ENCODE results near the gene LRRC7.

The LRRC7 gene

GRCh38 chr1:70025052-70025451, 457.3 kb downstream of the LRRC7 start:
- TF ChIP-seq EP300 (IDR thresholded peaks at IDR 0.05; ENCODE audit: borderline replicate concordance) = no peak
- TF ChIP-seq REST (IDR thresholded peaks at IDR 0.05; ENCODE audit: low read depth) = no peak
- TF ChIP-seq CEBPB (IDR thresholded peaks at IDR 0.05) = no peak
- no peak for TF ChIP-seq CREB1 (IDR thresholded peaks at IDR 0.05; ENCODE audit: low read depth)
- TF ChIP-seq ZBTB7A (IDR thresholded peaks at IDR 0.05; ENCODE audit: low read depth) = no peak
- no peak for TF ChIP-seq TEAD4 (IDR thresholded peaks at IDR 0.05)
- no peak for TF ChIP-seq YY1 (IDR thresholded peaks at IDR 0.05; ENCODE audit: low read depth)
- TF ChIP-seq NFIC (IDR thresholded peaks at IDR 0.05) = no peak
- no peak for TF ChIP-seq TAF1 (IDR thresholded peaks at IDR 0.05; ENCODE audit: low read depth)
- no peak for TF ChIP-seq USF1 (IDR thresholded peaks at IDR 0.05)
- no peak for TF ChIP-seq EGR1 (IDR thresholded peaks at IDR 0.05)
- TF ChIP-seq TCF12 (IDR thresholded peaks at IDR 0.05; ENCODE audit: low read depth) = no peak
- TF ChIP-seq MAX (IDR thresholded peaks at IDR 0.05) = no peak
- TF ChIP-seq RAD21 (IDR thresholded peaks at IDR 0.05; ENCODE audit: low read depth) = no peak
- TF ChIP-seq FOXM1 (IDR thresholded peaks at IDR 0.05; ENCODE audit: borderline replicate concordance, low read depth) = no peak

GRCh38 chr1:70025846-70026245, 458.1 kb downstream of the LRRC7 start:
- no peak for TF ChIP-seq CREB1 (IDR thresholded peaks at IDR 0.05; ENCODE audit: low read depth)
- no peak for TF ChIP-seq RAD21 (IDR thresholded peaks at IDR 0.05; ENCODE audit: low read depth)
- no peak for TF ChIP-seq CEBPB (IDR thresholded peaks at IDR 0.05)
- TF ChIP-seq TCF12 (IDR thresholded peaks at IDR 0.05; ENCODE audit: low read depth) = no peak
- TF ChIP-seq MAX (IDR thresholded peaks at IDR 0.05) = no peak
- TF ChIP-seq REST (IDR thresholded peaks at IDR 0.05; ENCODE audit: low read depth) = no peak
- no peak for TF ChIP-seq FOXM1 (IDR thresholded peaks at IDR 0.05; ENCODE audit: borderline replicate concordance, low read depth)
- TF ChIP-seq TEAD4 (IDR thresholded peaks at IDR 0.05) = no peak
- no peak for TF ChIP-seq EGR1 (IDR thresholded peaks at IDR 0.05)
- TF ChIP-seq TAF1 (IDR thresholded peaks at IDR 0.05; ENCODE audit: low read depth) = no peak
- TF ChIP-seq YY1 (IDR thresholded peaks at IDR 0.05; ENCODE audit: low read depth) = no peak
- no peak for TF ChIP-seq NFIC (IDR thresholded peaks at IDR 0.05)

GRCh38 chr1:70033266-70033873, 465.6 kb downstream of the LRRC7 start:
- TF ChIP-seq USF1 (IDR thresholded peaks at IDR 0.05) (no peak), TCF12 (IDR thresholded peaks at IDR 0.05; ENCODE audit: low read depth) (no peak), CREB1 (IDR thresholded peaks at IDR 0.05; ENCODE audit: low read depth) (no peak), EP300 (IDR thresholded peaks at IDR 0.05; ENCODE audit: borderline replicate concordance) (no peak), MAX (IDR thresholded peaks at IDR 0.05) (no peak), EGR1 (IDR thresholded peaks at IDR 0.05) (no peak), TAF1 (IDR thresholded peaks at IDR 0.05; ENCODE audit: low read depth) (no peak)

GRCh38 chr1:70033936-70034335, 466.2 kb downstream of the LRRC7 start:
- TF ChIP-seq FOXM1 (IDR thresholded peaks at IDR 0.05; ENCODE audit: borderline replicate concordance, low read depth) (no peak), EP300 (IDR thresholded peaks at IDR 0.05; ENCODE audit: borderline replicate concordance) (no peak), MAX (IDR thresholded peaks at IDR 0.05) (no peak), EGR1 (IDR thresholded peaks at IDR 0.05) (no peak), TCF12 (IDR thresholded peaks at IDR 0.05; ENCODE audit: low read depth) (no peak), CEBPB (IDR thresholded peaks at IDR 0.05) (no peak), CREB1 (IDR thresholded peaks at IDR 0.05; ENCODE audit: low read depth) (no peak), TEAD4 (IDR thresholded peaks at IDR 0.05) (no peak), YY1 (IDR thresholded peaks at IDR 0.05; ENCODE audit: low read depth) (no peak), USF1 (IDR thresholded peaks at IDR 0.05) (no peak), TAF1 (IDR thresholded peaks at IDR 0.05; ENCODE audit: low read depth) (no peak), REST (IDR thresholded peaks at IDR 0.05; ENCODE audit: low read depth) (no peak), ZBTB7A (IDR thresholded peaks at IDR 0.05; ENCODE audit: low read depth) (no peak), NFIC (IDR thresholded peaks at IDR 0.05) (no peak), RAD21 (IDR thresholded peaks at IDR 0.05; ENCODE audit: low read depth) (no peak)
